Activated naive CD4-positive, alpha-beta T cell treated with anti-CD3 and anti-CD28 coated beads, Interleukin-2, amount 50 U/mL, for 72 hours (primary cell): ENCODE measurements around the gene VAV3. TPM values are rescaled to one million over a fixed set of nuclear protein-coding genes. Genes with fewer than 3 reads are reported as not detected.
"Not testable (repeated sequence)": the region's sequence is repeated elsewhere in the genome, so short reads cannot be mapped to it uniquely, and the experiment has no call there.

Experiments
- ATAC-seq, 2 donors: fragments of 150-1000 bp; cut with Tn5 transposase; 2 replicates each; pipeline ENCODE4 v1.10.0; 2021; ENCODE audit warnings: mild to moderate bottlenecking in 2 of 2, moderate library complexity in 2 of 2
- DNase-seq, 2 donors: peaks; one replicate each; pipeline ENCODE4 v3.0.0; 2021 to 2022; ENCODE audit warnings: low spot score in 2 of 2
- H3K27ac Mint-ChIP-seq, 2 donors: one replicate each; pipeline ENCODE4 v1.8.0; 2022; ENCODE audit warnings: mild to moderate bottlenecking in 2 of 2, mixed read lengths in 2 of 2
- H3K36me3 Mint-ChIP-seq, 2 donors: one replicate each; pipeline ENCODE4 v1.8.0; 2022; ENCODE audit warnings: mixed read lengths in 2 of 2
- H3K9me3 Mint-ChIP-seq, 2 donors: one replicate each; pipeline ENCODE4 v1.8.0; 2022; ENCODE audit warnings: mixed read lengths in 2 of 2
- total RNA-seq, 2 donors: library from RNA; stranded (reverse); gene quantifications; one replicate each; pipeline ENCODE4 v1.2.3, GENCODE V29; 2022

The VAV3 gene
- total RNA-seq, 2 donors from 2014 or later: 1.8 to 4.7 TPM

GRCh38 chr1:107726860-107727259 is 238.1 kb downstream of the VAV3 start:
- no peaks in the 10 kb centered on the region for H3K36me3 Mint-ChIP-seq
- H3K9me3 Mint-ChIP-seq: no peaks in the 10 kb centered on the region
- H3K27ac Mint-ChIP-seq: no peak overlapping the region
- DNase-seq: no peak
- ATAC-seq: no peak

GRCh38 chr1:107724648-107725047 is 240.3 kb downstream of the VAV3 start:
- Mint-ChIP-seq H3K9me3 (no peaks in the 10 kb centered on the region), H3K36me3 (no peaks in the 10 kb centered on the region), H3K27ac (no peak overlapping the region)
- DNase-seq: no peak
- no peak for ATAC-seq

- H3K36me3 Mint-ChIP-seq, H3K9me3 Mint-ChIP-seq, DNase-seq, ATAC-seq, H3K27ac Mint-ChIP-seq: not testable (repeated sequence)
Observed at GRCh38 chr1:107720210-107720609, 244.8 kb downstream of the VAV3 start.

- no peaks in the 10 kb centered on the region for H3K9me3 Mint-ChIP-seq
- no peak for DNase-seq
- no peak overlapping the region for H3K27ac Mint-ChIP-seq
- H3K36me3 Mint-ChIP-seq: no peaks in the 10 kb centered on the region
- no peak for ATAC-seq
Observed at GRCh38 chr1:107710005-107710404, 255.0 kb downstream of the VAV3 start.

GRCh38 chr1:107707111-107707510 is 257.9 kb downstream of the VAV3 start:
- Mint-ChIP-seq H3K9me3 (no peaks in the 10 kb centered on the region), H3K27ac (no peak overlapping the region), H3K36me3 (peaks cover 0 to under 1% of the 10 kb centered on the region in 2 donors)
- ATAC-seq (no peak), DNase-seq (no peak)

- H3K27ac Mint-ChIP-seq: no peak overlapping the region
- DNase-seq: no peak
- no peak for ATAC-seq
- peaks cover 0 to 9% of the 10 kb centered on the region in 2 donors for H3K36me3 Mint-ChIP-seq
- H3K9me3 Mint-ChIP-seq: peaks cover 0 to 6% of the 10 kb centered on the region in 2 donors
Observed at GRCh38 chr1:107706182-107706581, 258.8 kb downstream of the VAV3 start.

- peaks cover 0 to 6% of the 10 kb centered on the region in 2 donors for H3K9me3 Mint-ChIP-seq
- ATAC-seq (peak in 1 of 2 donors; percentile 40), DNase-seq (no peak)
- H3K36me3 Mint-ChIP-seq: peaks cover 0 to 12% of the 10 kb centered on the region in 2 donors
- no peak overlapping the region for H3K27ac Mint-ChIP-seq
Observed at GRCh38 chr1:107704911-107705310, 260.1 kb downstream of the VAV3 start.

GRCh38 chr1:107702946-107703571 is 261.9 kb downstream of the VAV3 start:
- DNase-seq (no peak), ATAC-seq (no peak)
- peaks cover 0 to 12% of the 10 kb centered on the region in 2 donors for H3K36me3 Mint-ChIP-seq
- H3K27ac Mint-ChIP-seq: no peak overlapping the region
- peaks cover 0 to 6% of the 10 kb centered on the region in 2 donors for H3K9me3 Mint-ChIP-seq

GRCh38 chr1:107700651-107701050 is 264.3 kb downstream of the VAV3 start:
- peaks cover 0 to 12% of the 10 kb centered on the region in 2 donors for H3K36me3 Mint-ChIP-seq
- ATAC-seq, H3K9me3 Mint-ChIP-seq, DNase-seq, H3K27ac Mint-ChIP-seq: not testable (repeated sequence)

- DNase-seq (no peak), ATAC-seq (no peak)
- Mint-ChIP-seq H3K27ac (no peak overlapping the region), H3K9me3 (peaks cover 0 to 6% of the 10 kb centered on the region in 2 donors), H3K36me3 (peaks cover 0 to 12% of the 10 kb centered on the region in 2 donors)
Observed at GRCh38 chr1:107698161-107698560, 266.8 kb downstream of the VAV3 start.

GRCh38 chr1:107695341-107695740 is 269.6 kb downstream of the VAV3 start:
- ATAC-seq: no peak
- H3K36me3 Mint-ChIP-seq: no peaks in the 10 kb centered on the region
- H3K27ac Mint-ChIP-seq: no peak overlapping the region
- no peaks in the 10 kb centered on the region for H3K9me3 Mint-ChIP-seq
- DNase-seq: no peak

- Mint-ChIP-seq H3K27ac (no peak overlapping the region), H3K36me3 (no peaks in the 10 kb centered on the region), H3K9me3 (no peaks in the 10 kb centered on the region)
- no peak for ATAC-seq
- no peak for DNase-seq
Observed at GRCh38 chr1:107692580-107693345, 272.2 kb downstream of the VAV3 start.

- no peaks in the 10 kb centered on the region for H3K36me3 Mint-ChIP-seq
- no peaks in the 10 kb centered on the region for H3K9me3 Mint-ChIP-seq
- H3K27ac Mint-ChIP-seq: no peak overlapping the region
- DNase-seq (no peak), ATAC-seq (no peak)
Observed at GRCh38 chr1:107691540-107691939, 273.4 kb downstream of the VAV3 start.

GRCh38 chr1:107690491-107690890 is 274.5 kb downstream of the VAV3 start:
- H3K36me3 Mint-ChIP-seq: no peaks in the 10 kb centered on the region
- no peaks in the 10 kb centered on the region for H3K9me3 Mint-ChIP-seq
- ATAC-seq: no peak
- DNase-seq: no peak
- H3K27ac Mint-ChIP-seq: no peak overlapping the region

GRCh38 chr1:107689733-107690132 is 275.2 kb downstream of the VAV3 start:
- H3K9me3 Mint-ChIP-seq: no peaks in the 10 kb centered on the region
- ATAC-seq: no peak

GRCh38 chr1:107689159-107689558 is 275.8 kb downstream of the VAV3 start:
- Mint-ChIP-seq H3K27ac (no peak overlapping the region), H3K9me3 (no peaks in the 10 kb centered on the region), H3K36me3 (no peaks in the 10 kb centered on the region)
- ATAC-seq: no peak
- DNase-seq: no peak

More at GRCh38 chr1:107689733-107690132, 275.2 kb downstream of the VAV3 start:
- H3K36me3 Mint-ChIP-seq: no peaks in the 10 kb centered on the region
- no peak for DNase-seq
- H3K27ac Mint-ChIP-seq: no peak overlapping the region

- H3K9me3 Mint-ChIP-seq: no peaks in the 10 kb centered on the region
- DNase-seq (no peak), ATAC-seq (peak in 1 of 2 donors; percentile 48)
- no peak overlapping the region for H3K27ac Mint-ChIP-seq
- no peaks in the 10 kb centered on the region for H3K36me3 Mint-ChIP-seq
Observed at GRCh38 chr1:107687849-107688753, 276.9 kb downstream of the VAV3 start.
